H1 (cell line): ENCODE results near the gene ADM2. TPM values are rescaled to one million over a fixed set of nuclear protein-coding genes. Genes with fewer than 3 reads are reported as not detected.

Source experiments
- CTCF ChIA-PET: fragments of 300-600 bp; sonication (Branson Sonifier 250); formaldehyde crosslinking; loops from one replicate; lab custom pipeline; 2021; ENCODE audit not compliant: partially characterized antibody; lab: Charles Lee
- POLR2A ChIA-PET: fragments of 300-600 bp; sonication (Branson Sonifier 250); formaldehyde crosslinking; loops from one replicate; lab custom pipeline; 2021; ENCODE audit warnings: inconsistent platforms; ENCODE audit not compliant: partially characterized antibody; lab: Charles Lee
- DNase-seq, 2 experiments: peaks; one replicate each; pipeline versions ENCODE4 v3.0.0 to v3.0.0-alpha.2; 2010 to 2022; ENCODE audit warnings: low spot score in 2 of 2, low read depth in 1 of 2, mixed read lengths in 1 of 2
- FAIRE-seq: peaks from 2 replicates; lab custom pipeline; 2011; peaks lifted over from hg19 to GRCh38; lab: Jason Lieb, UNC
- H2AFZ ChIP-seq: 2 replicates; pipeline ENCODE4 v1.8.1; 2012; ENCODE audit warnings: low read length, inconsistent platforms
- H2AK5ac ChIP-seq: 2 replicates; pipeline ENCODE4 v1.6.1; 2013; ENCODE audit warnings: low read depth, low read length
- H2BK120ac ChIP-seq: replicated peaks from 2 replicates; pipeline ENCODE3; 2013; ENCODE audit warnings: low read depth, low read length, inconsistent platforms
- H2BK12ac ChIP-seq: 2 replicates; pipeline ENCODE4 v1.6.1; 2013; ENCODE audit warnings: low read depth, low read length
- H2BK15ac ChIP-seq: 2 replicates; pipeline ENCODE4 v1.6.1; 2013; ENCODE audit warnings: low read length
- H2BK20ac ChIP-seq: 2 replicates; pipeline ENCODE4 v1.6.1; 2013; ENCODE audit warnings: low read length
- H2BK5ac ChIP-seq: 2 replicates; pipeline ENCODE4 v1.6.1; 2013; ENCODE audit warnings: low read depth, low read length
- H3K14ac ChIP-seq: 2 replicates; pipeline ENCODE4 v1.6.1; 2013; ENCODE audit warnings: inconsistent platforms; ENCODE audit not compliant: insufficient read length
- H3K18ac ChIP-seq: 2 replicates; pipeline ENCODE4 v1.6.1; 2013; ENCODE audit warnings: low read length; ENCODE audit errors: extremely low read depth
- H3K23ac ChIP-seq: 2 replicates; pipeline ENCODE4 v1.6.1; 2013; ENCODE audit warnings: inconsistent platforms; ENCODE audit not compliant: insufficient read length
- H3K23me2 ChIP-seq: 2 replicates; pipeline ENCODE4 v1.6.1; 2013; ENCODE audit warnings: low read depth, low read length
- H3K27ac ChIP-seq: 2 replicates; pipeline ENCODE4 v1.6.1; 2011; ENCODE audit warnings: low read depth, low read length, inconsistent platforms
- H3K27me3 ChIP-seq, 4 experiments: replicated peaks in 1 of 4; 1 replicate in 1 of 4; 2 replicates in 3 of 4; pipeline versions ENCODE4 v1.6.1 to v1.8.1; 2011 to 2013; ENCODE audit warnings: low read length in 3 of 4, mild to moderate bottlenecking in 3 of 4, inconsistent platforms in 2 of 4, mixed read lengths in 2 of 4, moderate library complexity in 1 of 4; ENCODE audit not compliant: control insufficient read depth in 3 of 4, insufficient read depth in 3 of 4; ENCODE audit errors: extremely low read depth in 1 of 4
- H3K36me3 ChIP-seq, 4 experiments: 2 replicates each; pipeline versions ENCODE4 v1.6.1 to v1.8.1; 2011 to 2013; ENCODE audit warnings: mild to moderate bottlenecking in 4 of 4, low read length in 3 of 4, moderate library complexity in 2 of 4, control low read depth in 1 of 4, inconsistent platforms in 1 of 4; ENCODE audit not compliant: insufficient read depth in 4 of 4, control insufficient read depth in 2 of 4
- H3K4ac ChIP-seq: replicated peaks from 2 replicates; pipeline ENCODE3; 2013; ENCODE audit warnings: low read length, low read depth, mixed read lengths, inconsistent platforms; ENCODE audit not compliant: insufficient read length
- H3K4me1 ChIP-seq, 4 experiments: replicated peaks in 1 of 4; 1 replicate in 1 of 4; 2 replicates in 3 of 4; pipeline versions ENCODE4 v1.6.1 to v1.8.1; 2011 to 2013; ENCODE audit warnings: low read length in 3 of 4, inconsistent platforms in 2 of 4, mixed read lengths in 1 of 4; ENCODE audit not compliant: insufficient read depth in 4 of 4, control insufficient read depth in 3 of 4
- H3K4me2 ChIP-seq, 2 experiments: 2 replicates each; pipeline versions ENCODE4 v1.6.1 to v1.8.1; 2011 to 2013; ENCODE audit warnings: low read depth in 2 of 2, low read length in 2 of 2, control low read depth in 1 of 2, inconsistent platforms in 1 of 2, mild to moderate bottlenecking in 1 of 2; ENCODE audit not compliant: insufficient read depth in 1 of 2
- H3K4me3 ChIP-seq, 4 experiments: fragments of 200-600, 300-600 bp in 1 of 4; sonication (generic), shearing (Covaris generic), sonication (Bioruptor Twin) in 1 of 4; 2 replicates each; pipeline versions ENCODE4 v1.5.1 to v1.8.1; 2011 to 2016; ENCODE audit warnings: low read length in 4 of 4, low read depth in 3 of 4, control low read depth in 2 of 4, inconsistent platforms in 2 of 4, mild to moderate bottlenecking in 2 of 4, mixed read lengths in 1 of 4, moderate library complexity in 1 of 4; ENCODE audit not compliant: insufficient read depth in 2 of 4; ENCODE audit errors: extremely low read depth in 1 of 4
- H3K56ac ChIP-seq: replicated peaks from 2 replicates; pipeline ENCODE3; 2013; ENCODE audit warnings: low read depth, mild to moderate bottlenecking, mixed read lengths, low read length, inconsistent platforms; ENCODE audit not compliant: insufficient read length
- H3K79me1 ChIP-seq: 2 replicates; pipeline ENCODE4 v1.6.1; 2013; ENCODE audit warnings: low read depth, low read length, control low read depth
- H3K79me2 ChIP-seq, 2 experiments: 2 replicates each; pipeline versions ENCODE4 v1.6.1 to v1.8.1; 2012 to 2013; ENCODE audit warnings: low read length in 2 of 2, mild to moderate bottlenecking in 2 of 2, inconsistent platforms in 1 of 2; ENCODE audit not compliant: insufficient read depth in 2 of 2, control insufficient read depth in 1 of 2
- H3K9ac ChIP-seq, 4 experiments: replicated peaks in 1 of 4; 1 replicate in 1 of 4; 2 replicates in 3 of 4; pipeline versions ENCODE4 v1.6.1 to v1.8.1; 2011 to 2013; ENCODE audit warnings: low read depth in 3 of 4, low read length in 3 of 4, control low read depth in 2 of 4, mild to moderate bottlenecking in 2 of 4, moderate library complexity in 2 of 4, inconsistent platforms in 1 of 4; ENCODE audit errors: extremely low read depth in 1 of 4
- H3K9me3 ChIP-seq, 2 experiments: 2 replicates each; pipeline versions ENCODE4 v1.6.1 to v1.8.1; 2012 to 2013; ENCODE audit warnings: mild to moderate bottlenecking in 2 of 2, moderate library complexity in 2 of 2, control low read depth in 1 of 2, inconsistent platforms in 1 of 2, low read depth in 1 of 2, low read length in 1 of 2, mixed read lengths in 1 of 2; ENCODE audit not compliant: insufficient read depth in 2 of 2
- H4K20me1 ChIP-seq, 2 experiments: replicated peaks in 1 of 2; 2 replicates each; pipeline versions ENCODE3 to v1.8.1; 2011 to 2013; ENCODE audit warnings: inconsistent platforms in 2 of 2, low read length in 2 of 2, mild to moderate bottlenecking in 1 of 2; ENCODE audit not compliant: insufficient read depth in 2 of 2, control insufficient read depth in 1 of 2
- H4K5ac ChIP-seq: 2 replicates; pipeline ENCODE4 v1.6.1; 2013; ENCODE audit warnings: low read length, low read depth, mixed read lengths, inconsistent platforms; ENCODE audit not compliant: insufficient read length
- H4K8ac ChIP-seq: 2 replicates; pipeline ENCODE4 v1.8.0; 2013; ENCODE audit warnings: mild to moderate bottlenecking, moderate library complexity, low read length, inconsistent platforms; ENCODE audit not compliant: insufficient read depth; ENCODE audit errors: extremely low read depth
- H4K91ac ChIP-seq: replicated peaks from 2 replicates; pipeline ENCODE3; 2013; ENCODE audit warnings: low read length, mixed read lengths, inconsistent platforms; ENCODE audit not compliant: insufficient read length
- PHF8 ChIP-seq: fragments of 200-600 bp; sonication (generic); conservative IDR thresholded peaks from 2 replicates; pipeline ENCODE4 v1.7.1; 2012; ENCODE audit warnings: low read depth, mild to moderate bottlenecking, inconsistent platforms, low read length, moderate library complexity
- WGBS, 2 experiments: shearing (Covaris generic) in 1 of 2; methylation state at CpG; one replicate each; pipeline versions ENCODE4 v1.1.6 to v1.1.7; 2013 to 2015; ENCODE audit warnings: low lambda C conversion rate in 2 of 2, mixed read lengths in 2 of 2, inconsistent platforms in 1 of 2, low coverage in 1 of 2, missing lambda C conversion rate in 1 of 2; ENCODE audit not compliant: insufficient replicate concordance in 2 of 2, insufficient coverage in 1 of 2, insufficient read length in 1 of 2; ENCODE audit errors: extremely low coverage in 1 of 2, missing lambda C conversion rate in 1 of 2; 5-methylcytosine and 5-hydroxymethylcytosine counted together
- polyA plus RNA-seq, 7 experiments: library from polyadenylated mRNA; depleted of rRNA in 3 of 7; stranded (reverse) in 5 of 7; unstranded in 2 of 7; fragments of >200 nt in 5 of 7; fragments of 200-250 nt in 2 of 7; gene quantifications; 1 replicate in 5 of 7; 2 replicates in 1 of 7; 4 replicates in 1 of 7; pipeline versions ENCODE4 v1.2.1 to v1.2.3, GENCODE V29; 2011 to 2013; ENCODE audit warnings: missing spikeins in 2 of 7, mixed read lengths in 2 of 7
- total RNA-seq: library from RNA; stranded (reverse); fragmentation: NEBNext Ultra II Directional; extraction: Animal tissue kit (Norgen Biotek cat#: 25700); gene quantifications from 2 replicates; pipeline ENCODE4 v1.2.1, GENCODE V29; 2021

The ADM2 gene
- total and polyA plus RNA-seq, 2 of the 8 experiments (the other 6 are each of a cell fraction or from before 2014, with no cell fraction given), result 3.3 to 7.5 TPM

GRCh38 chr22:50497093-50497492, 15.8 kb downstream of the ADM2 start:
- Histone ChIP-seq H2BK20ac (no peak overlapping the region), H4K91ac (no peak overlapping the region), H3K18ac (no peak overlapping the region), H3K56ac (no peak overlapping the region), H3K79me1 (no peaks in the 10 kb centered on the region), H3K79me2 (no peaks in the 10 kb centered on the region), H4K8ac (no peak overlapping the region)
- TF ChIP-seq PHF8, result no peak
- TF ChIP-seq, all 59 proteins: peak for 0
- POLR2A ChIA-PET, result interaction anchor here (1.2 to 3.8 kb wide), 3 partner anchors 8 to 15 kb away, joined by 5 to 20 read pairs (median 16); partner anchors contain the start of genes ADM2 and MIOX
- no peak overlapping the region for H2BK5ac ChIP-seq
- no peaks in the 10 kb centered on the region for H3K27me3 ChIP-seq
- no peak overlapping the region for H2BK120ac ChIP-seq
- H2BK15ac ChIP-seq, result no peak overlapping the region
- H2BK12ac ChIP-seq, result no peak overlapping the region
- no peak overlapping the region for H3K9ac ChIP-seq
- H3K4me3 ChIP-seq, result no peak overlapping the region
- H4K5ac ChIP-seq, result no peak overlapping the region
- FAIRE-seq (no peak), DNase-seq (no peak)
- no peak overlapping the region for H3K14ac ChIP-seq
- H2AK5ac ChIP-seq, result no peak overlapping the region
- H3K4ac ChIP-seq, result no peak overlapping the region
- H3K4me1 ChIP-seq, result peaks cover 0 to 3% (median 0%) of the 10 kb centered on the region in 4 experiments; a peak in 2 of 7 replicates
- no peaks in the 10 kb centered on the region for H3K36me3 ChIP-seq
- H2AFZ ChIP-seq, result no peak overlapping the region
- H3K23me2 ChIP-seq, result no peaks in the 10 kb centered on the region
- no peaks in the 10 kb centered on the region for H4K20me1 ChIP-seq
- H3K4me2 ChIP-seq, result no peak overlapping the region
- CTCF ChIA-PET, result interaction anchor here (0.6 to 4.5 kb wide), 27 partner anchors 7 to 387 kb away, joined by 3 to 54 read pairs (median 4); partner anchors contain the start of genes KLHDC7B, LMF2, MIOX and NCAPH2
- 90% methylated on average over 6 of the region's 6 CpGs; no CpG with 5 or more reads in 1 of the 2 experiments for WGBS, 2 experiments
- H3K9me3 ChIP-seq, result no peaks in the 10 kb centered on the region
- no peak overlapping the region for H3K23ac ChIP-seq
- no peak overlapping the region for H3K27ac ChIP-seq
